Activated naive CD4-positive, alpha-beta T cell (primary cell): ENCODE data around the gene ERLEC1.
"Not testable (repeated sequence)": the region's sequence is repeated elsewhere in the genome, so short reads cannot be mapped to it uniquely, and the experiment has no call there.

Source experiments
- DNase-seq, 4 experiments: peaks; one replicate each; lab custom pipeline; 2025; lab: John Stamatoyannopoulos, UW

The ERLEC1 gene

GRCh38 chr2:53782676-53783075 lies 4.2 kb upstream of the ERLEC1 start:
- no peak for DNase-seq

- no peak for DNase-seq
These were observed 2.4 kb upstream of the ERLEC1 start for GRCh38 chr2:53784436-53784835.

- no peak for DNase-seq
These were observed 1.5 kb upstream of the ERLEC1 start for GRCh38 chr2:53785366-53785765.

GRCh38 chr2:53786352-53786704 lies 516 bp upstream of the ERLEC1 start:
- DNase-seq = peak in 2 of 4 experiments; percentile 7 to 10

- DNase-seq = no peak
These were observed 908 bp downstream of the ERLEC1 start for GRCh38 chr2:53787614-53788289.

GRCh38 chr2:53793261-53793660 lies 6.4 kb downstream of the ERLEC1 start:
- no peak for DNase-seq

- no peak for DNase-seq
These were observed 7.0 kb downstream of the ERLEC1 start for GRCh38 chr2:53793821-53794220.

- no peak for DNase-seq
These were observed 14.7 kb downstream of the ERLEC1 start for GRCh38 chr2:53801547-53801946.

- no peak for DNase-seq
These were observed 15.8 kb downstream of the ERLEC1 start for GRCh38 chr2:53802617-53803151.

GRCh38 chr2:53811601-53812000 lies 24.8 kb downstream of the ERLEC1 start:
- DNase-seq = no peak

- no peak for DNase-seq
These were observed 26.3 kb downstream of the ERLEC1 start for GRCh38 chr2:53813151-53813550.

- DNase-seq = no peak
These were observed 32.1 kb downstream of the ERLEC1 start for GRCh38 chr2:53818854-53819435.

GRCh38 chr2:53819634-53820033 lies 32.8 kb downstream of the ERLEC1 start:
- DNase-seq = no peak

- DNase-seq = no peak
These were observed 33.2 kb downstream of the ERLEC1 start for GRCh38 chr2:53820048-53820447.

- no peak for DNase-seq
These were observed 33.9 kb downstream of the ERLEC1 start for GRCh38 chr2:53820711-53821110.

GRCh38 chr2:53821810-53822209 lies 35.0 kb downstream of the ERLEC1 start:
- no peak for DNase-seq

- DNase-seq = not testable (repeated sequence)
These were observed 36.8 kb downstream of the ERLEC1 start for GRCh38 chr2:53823639-53824038.

- no peak for DNase-seq
These were observed 39.2 kb downstream of the ERLEC1 start for GRCh38 chr2:53826030-53826410.

GRCh38 chr2:53826587-53827397 lies 39.9 kb downstream of the ERLEC1 start:
- no peak for DNase-seq

GRCh38 chr2:53827398-53828175 lies 40.7 kb downstream of the ERLEC1 start:
- no peak for DNase-seq

- DNase-seq = no peak
These were observed 41.5 kb downstream of the ERLEC1 start for GRCh38 chr2:53828331-53828730.
